A673 (cell line): Measurements from ENCODE around the gene CASZ1.

ENCODE experiments used
- CTCF ChIP-seq: fragments of 300-800, 200-600 bp; sonication (generic); conservative IDR thresholded peaks from 2 replicates; pipeline ENCODE4 v1.5.1; 2017; ENCODE audit warnings: low read depth, mild to moderate bottlenecking, antibody characterized with exemption, low read length, moderate library complexity, mixed read lengths
- EZH2 ChIP-seq: fragments of 200-600 bp; sonication (generic); IDR thresholded peaks from 2 replicates; pipeline ENCODE4 v1.6.1; 2017; ENCODE audit warnings: borderline replicate concordance, low read depth, mild to moderate bottlenecking, mixed read lengths, antibody characterized with exemption, low read length; ENCODE audit not compliant: poor library complexity, severe bottlenecking

- TF ChIP-seq EZH2 (no peak), CTCF (no peak)
Observed at GRCh38 chr1:10709165-10709564, 87.3 kb downstream of the CASZ1 start.
